ENCODE data around the gene TMED1.
"Not testable (repeated sequence)": the region's sequence is repeated elsewhere in the genome, so short reads cannot be mapped to it uniquely, and the experiment has no call there.

The TMED1 gene

DNA sequence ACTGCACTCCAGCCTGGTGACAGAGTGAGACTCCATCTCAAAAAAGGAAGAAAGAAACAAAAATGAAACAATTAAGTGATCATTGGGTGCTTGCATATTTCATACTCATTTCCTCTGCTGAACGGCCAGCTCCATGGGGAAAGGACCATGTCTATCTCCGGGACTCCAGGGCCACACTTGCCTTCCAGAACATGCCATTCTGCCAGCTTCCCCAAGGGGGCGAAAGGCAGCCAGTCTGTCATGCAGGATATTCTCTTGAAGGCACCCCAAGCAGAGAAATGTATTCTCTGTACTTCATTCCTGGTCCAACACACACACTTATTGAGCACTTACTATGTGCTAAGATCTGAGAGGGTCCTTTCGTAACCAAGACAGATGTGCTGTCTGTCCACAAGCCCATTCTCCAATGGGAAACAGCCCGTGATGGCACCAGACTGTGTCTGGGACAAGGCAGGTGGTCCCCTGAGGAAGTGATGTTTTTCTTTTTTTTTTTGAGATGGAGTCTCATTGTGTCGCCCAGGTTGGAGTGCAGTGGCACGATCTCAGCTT lies 25.2 kb upstream of the TMED1 start:
- no peak for DNase-seq

DNA sequence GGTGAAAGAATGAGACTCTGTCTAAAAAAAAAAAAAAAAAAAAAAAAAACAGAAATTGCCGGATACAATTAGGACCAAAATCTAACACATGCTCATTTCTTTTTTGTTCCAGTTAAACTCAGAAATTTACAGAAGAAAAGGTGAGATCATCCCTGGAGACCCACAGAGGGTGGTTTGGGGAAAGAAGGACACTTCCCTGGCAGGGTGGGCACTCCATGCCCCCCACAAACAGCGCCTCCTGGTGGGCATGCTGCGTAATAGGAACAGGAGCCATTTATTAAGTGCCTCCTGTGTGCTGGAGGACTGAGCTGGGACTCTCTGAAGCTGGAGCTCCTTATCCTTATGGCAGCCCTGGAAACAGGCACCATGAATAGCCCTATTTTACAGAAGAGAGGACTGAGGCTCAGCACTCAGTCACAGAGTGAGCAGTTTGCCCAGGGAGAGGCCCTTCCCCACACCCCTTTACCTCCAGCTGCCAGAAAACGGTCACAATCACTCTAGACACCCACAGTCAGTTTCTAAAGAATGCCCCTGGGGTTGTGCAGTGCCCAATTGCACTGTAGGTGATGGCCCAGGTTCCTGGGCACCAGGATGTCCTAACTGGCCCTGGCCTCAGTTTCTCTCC lies 22.3 kb upstream of the TMED1 start:
- peak; percentile 39 for DNase-seq

DNA sequence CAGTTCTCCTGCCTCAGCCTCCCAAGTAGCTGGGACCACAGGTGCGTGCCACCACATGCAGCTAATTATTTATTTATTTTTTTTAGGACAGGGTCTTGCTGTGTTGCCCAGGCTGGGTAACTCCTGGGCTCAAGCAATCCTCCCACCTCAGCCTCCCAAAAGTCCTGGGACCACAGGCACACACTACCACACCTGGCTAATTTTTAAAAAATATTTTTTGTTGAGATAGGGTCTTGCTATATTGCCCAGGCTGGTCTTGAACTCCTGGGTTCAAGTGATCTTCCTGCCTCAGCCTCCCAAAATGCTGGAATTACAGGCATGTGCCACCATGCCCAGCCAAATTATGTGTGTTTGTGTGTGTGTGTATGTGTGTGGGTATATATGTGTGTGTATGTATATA lies 20.9 kb upstream of the TMED1 start:
- not testable (repeated sequence) for DNase-seq

DNA sequence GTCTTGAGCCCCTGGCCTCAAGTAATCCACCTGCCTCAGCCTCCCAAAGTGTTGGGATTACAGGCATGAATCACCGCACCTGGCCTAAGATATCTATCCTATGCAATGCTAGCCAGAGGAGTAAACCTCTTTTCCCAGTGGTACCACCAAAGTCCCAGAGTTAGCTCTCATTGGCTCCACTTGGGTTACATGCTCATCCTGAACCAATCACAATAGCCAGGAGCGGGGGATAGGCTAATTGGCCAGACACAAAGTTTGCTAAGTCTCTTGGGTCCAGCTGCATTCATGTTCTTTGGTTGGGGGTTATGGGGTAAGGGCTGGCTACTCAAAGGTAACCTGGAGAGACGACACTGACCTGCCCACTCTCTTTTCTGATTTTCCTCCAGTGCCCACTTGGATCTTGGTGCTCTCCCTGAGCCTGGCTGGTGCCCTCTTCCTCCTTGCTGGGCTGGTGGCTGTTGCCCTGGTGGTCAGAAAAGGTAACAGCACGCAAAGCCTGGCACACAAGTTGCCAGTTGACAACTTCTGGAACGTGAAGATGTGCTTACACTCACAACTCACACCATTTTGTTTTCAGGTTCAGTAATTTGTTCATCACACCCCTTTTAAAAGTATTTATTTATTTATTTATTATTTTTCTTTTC lies 20.0 kb upstream of the TMED1 start:
- DNase-seq: no peak

DNA sequence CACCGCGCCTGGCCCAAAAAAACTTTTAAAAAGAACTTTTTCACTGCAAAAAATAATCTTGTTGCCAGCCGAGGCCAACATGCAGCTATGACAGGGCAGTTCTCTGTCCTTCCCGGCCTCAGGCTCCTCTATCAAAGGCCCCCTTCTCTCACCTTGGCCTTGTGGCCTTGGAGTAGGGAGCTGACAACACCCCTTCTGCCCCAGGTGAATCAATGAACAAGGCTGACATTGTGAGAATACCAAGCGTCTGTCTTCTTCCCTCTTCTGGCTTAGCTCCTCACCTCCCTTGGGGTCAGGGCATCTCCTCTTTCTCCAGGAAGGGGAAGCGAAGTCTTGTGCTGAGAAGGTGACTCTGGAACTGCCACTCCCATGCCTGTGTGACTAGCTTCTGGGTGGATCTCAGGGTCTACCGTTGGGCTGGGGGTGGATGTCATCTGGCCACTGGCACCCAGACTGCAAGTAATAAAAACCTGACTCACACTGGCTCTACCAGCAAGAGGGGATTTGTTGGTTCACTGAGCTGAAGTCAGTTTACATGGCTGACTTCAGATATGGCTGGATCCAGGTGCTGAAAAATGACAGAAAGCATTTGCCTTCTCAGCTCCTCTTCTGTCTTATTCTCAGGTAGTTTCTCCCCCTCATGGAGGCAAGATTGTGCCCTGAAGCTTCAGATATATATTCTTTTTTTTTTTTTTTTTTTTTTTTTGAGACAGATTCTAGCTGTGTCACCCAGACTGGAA lies 18.5 kb upstream of the TMED1 start:
- DNase-seq: no peak

DNA sequence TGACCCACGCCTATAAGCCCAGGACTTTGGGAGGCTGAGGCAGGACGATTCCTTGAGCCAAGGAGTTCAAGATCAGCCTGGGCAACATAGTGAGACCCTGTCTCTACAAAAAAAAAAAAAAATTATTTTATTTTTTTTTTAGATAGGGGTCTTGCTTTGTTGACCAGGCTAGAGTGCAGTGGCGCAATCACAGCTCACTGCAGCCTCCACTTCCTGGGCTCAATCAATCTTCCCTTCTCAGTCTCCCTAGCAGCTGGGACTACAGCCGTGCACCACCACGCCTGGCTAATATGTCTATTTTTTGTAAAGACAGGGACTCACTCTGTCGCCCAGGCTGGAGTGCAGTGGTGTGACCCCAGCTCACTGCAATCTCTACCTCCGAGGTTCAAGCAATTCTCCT lies 16.9 kb upstream of the TMED1 start:
- no peak for DNase-seq

DNA sequence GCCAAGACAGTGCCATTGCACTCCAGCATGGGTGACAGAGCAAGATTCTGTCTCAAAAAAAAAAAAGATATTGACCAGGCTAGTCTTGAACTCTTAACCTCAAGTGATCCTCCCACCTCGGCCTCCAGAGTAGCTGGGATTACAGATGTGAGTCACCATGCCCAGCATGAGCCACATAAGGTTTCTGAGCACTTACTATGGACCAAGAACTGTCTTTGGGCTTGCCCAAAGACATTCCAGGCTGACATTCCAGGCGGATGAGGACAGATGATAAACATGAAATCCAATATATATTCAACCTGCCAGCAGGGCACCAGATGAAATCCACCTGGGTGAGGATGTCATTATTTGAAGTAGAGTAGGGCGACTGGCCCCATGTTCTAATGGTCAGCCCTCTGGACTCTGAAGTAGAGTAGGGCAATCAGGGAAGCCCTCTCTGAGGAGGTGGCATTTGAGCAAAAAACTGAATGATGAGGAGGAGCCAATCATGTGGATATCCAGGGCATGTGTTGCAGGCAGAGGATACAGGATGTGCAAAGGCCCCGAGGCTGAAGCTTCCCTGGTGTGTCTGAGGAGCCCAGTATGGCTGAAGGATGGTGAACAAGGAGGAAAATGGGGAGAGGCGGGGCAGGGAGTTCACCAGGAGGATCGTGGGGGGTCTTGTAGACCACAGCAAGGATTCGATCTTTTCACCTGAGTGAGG lies 16.2 kb upstream of the TMED1 start:
- no peak for DNase-seq

DNA sequence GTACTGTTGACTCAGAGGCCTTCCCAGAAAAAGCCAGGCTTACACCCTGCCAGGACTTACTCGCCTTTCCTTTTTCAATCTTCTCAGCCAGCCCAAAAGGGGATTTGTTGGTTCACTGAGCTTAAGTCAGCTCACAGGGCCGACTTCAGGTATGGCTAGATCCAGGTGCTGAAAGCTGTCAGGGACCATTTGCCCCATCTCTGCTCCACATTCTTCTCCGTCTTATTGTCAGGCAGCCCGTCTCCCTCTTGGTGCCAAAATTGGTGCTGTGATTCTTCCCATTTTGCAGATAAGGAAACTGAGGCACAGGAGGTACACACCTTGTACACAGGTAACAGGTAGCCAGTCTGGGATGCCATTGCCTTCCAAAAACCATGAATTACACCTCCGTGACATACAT lies 14.6 kb upstream of the TMED1 start:
- DNase-seq: no peak

DNA sequence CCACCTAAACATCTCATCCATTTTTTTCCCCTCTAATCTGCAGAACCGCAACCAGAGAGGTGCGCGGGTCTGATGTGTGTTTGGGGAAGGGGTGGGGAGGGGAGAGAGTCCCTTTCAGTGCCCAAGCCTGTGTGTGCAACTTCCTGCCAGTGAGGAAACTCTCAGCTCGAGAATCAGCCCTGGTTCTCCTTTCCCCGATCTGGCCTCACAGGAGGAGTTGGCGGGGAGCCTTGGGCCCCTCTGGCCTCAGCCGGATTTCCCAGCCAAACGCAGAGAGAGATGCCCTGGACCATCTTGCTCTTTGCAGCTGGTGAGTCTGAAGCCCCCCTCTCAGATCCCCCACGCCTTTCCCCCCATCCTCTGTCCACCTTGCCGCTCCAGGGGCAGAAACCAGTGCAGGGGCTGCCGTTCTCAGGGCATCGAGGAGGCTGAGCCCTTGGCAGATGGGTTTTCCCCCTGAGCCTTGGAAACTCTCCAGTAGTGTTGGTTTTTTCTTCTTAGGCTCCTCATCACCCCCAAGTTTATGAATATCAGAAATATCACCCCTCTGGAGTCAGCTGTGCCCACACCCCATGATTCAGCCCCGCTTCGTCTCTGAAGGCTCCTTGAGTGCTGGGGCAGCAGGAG lies 12.3 kb upstream of the TMED1 start, which contains the start of gene C19orf38:
Gene C19orf38, plus strand, starts transcription at position 186 of the 627 bp plus-strand sequence. Its CDS starts 94 bp downstream, at position 280.
- no peak for DNase-seq

DNA sequence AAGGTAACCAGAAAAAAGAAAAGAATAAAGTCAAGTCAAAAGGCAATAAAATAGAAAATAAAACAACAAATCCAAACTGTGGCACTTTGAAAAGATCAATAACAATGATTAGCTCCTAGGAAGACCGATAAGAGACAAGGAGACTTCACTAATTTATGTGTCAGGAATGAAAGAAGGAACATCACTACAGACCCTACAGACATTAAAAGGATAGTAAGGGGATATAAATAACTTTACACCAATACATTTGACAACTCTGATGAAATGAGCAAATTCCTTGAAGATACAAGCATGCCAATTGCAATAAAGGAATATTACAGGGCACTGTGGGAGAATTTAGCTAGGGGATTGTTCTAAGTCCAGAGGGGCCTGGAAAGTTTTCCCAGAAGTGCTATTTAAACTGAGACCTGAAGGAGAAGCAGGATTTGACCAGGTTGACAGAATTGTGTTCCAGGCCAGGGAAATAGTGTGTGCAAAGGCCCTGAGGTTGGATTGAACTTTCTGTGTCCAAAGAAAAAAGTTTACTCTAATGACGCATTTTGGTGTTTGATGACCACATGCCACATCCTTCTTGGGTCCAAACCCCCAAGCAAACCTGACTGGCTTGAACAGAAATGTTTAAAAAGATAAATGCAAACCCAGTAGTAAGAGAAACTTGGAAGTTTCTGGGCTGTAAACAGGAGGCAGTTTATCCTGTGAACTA lies 10.6 kb upstream of the TMED1 start:
- DNase-seq: no peak

DNA sequence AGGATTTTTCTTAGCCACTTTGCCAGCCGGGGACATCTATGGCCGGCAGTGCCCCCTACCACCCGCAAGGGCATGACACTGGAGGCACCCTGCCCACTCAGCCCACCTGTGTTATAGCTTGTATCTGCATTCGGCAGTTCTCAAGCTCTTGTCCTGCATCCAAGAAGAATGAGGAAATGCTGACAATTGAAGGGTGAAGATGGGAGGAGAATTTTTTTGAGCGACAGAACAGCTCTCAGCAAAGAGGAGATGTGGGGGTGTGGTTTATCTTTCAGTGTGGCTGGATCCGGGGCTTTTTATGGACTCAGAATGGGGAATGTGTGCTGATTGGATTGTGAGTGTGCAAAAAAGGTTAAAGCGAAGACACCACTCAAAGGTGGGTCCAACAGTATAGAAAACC lies 6.8 kb upstream of the TMED1 start:
- DNase-seq: no peak

DNA sequence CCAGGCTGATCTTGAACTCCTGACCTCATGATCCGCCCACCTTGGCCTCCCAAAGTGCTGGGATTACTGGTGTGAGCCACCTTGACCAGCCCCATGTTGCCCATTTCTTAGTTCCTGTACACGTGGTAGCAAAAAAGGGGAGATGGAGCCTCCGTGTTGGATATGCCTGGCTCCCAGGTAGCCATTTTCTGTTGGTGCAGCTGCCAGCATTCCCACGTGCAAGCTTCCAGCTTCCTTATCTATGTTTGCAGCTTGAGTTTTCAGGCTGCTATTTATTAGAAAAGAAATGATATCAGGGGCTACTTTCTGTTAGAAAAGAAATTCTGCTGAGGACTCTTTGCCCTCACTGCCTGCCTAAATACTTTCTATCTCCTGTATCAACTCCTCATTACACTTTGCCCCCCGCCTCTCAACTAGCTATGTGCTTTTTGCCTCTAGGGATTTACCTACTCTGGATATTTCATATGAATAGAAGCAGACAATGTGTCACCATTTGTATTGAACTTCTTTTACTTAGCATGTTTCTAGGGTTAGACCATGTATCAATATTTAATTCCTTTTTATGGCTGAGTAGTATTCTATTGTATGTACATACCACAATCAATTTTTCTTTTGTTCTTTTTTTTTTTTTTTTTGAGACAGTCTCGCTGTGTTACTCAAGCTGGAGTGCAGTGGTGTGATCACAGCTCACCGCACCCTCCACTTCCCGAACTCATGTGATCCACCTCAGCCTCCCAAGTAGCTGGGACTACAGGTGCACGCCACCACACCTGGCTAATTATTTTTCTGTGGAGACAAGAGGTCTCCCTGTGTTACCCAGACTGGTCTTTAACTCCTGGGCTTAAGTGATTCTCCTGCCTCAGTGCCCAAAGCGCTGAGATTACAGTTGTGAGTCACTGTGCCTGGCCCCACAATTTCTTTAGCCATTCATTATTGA lies 3.4 kb upstream of the TMED1 start:
- no peak for DNase-seq

DNA sequence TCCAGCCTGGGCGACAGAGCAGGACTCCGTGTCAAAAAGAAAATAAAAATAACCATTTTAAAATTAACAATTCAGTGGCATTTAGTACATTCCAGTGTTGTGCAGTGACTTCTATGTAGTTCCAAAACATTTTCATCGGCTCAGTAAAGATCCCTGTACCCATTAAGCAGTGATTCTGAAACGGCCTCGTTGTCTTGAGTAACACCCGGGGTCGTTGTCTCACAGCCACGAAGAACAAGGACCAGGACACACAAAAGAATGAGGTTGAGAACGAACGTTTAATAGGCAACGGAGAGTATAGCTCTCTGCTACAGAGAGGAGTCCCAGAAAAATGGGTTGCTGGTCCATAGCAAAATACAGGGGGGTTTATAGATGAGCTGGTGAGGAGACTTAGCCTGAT lies 2.4 kb upstream of the TMED1 start:
- no peak for DNase-seq

DNA sequence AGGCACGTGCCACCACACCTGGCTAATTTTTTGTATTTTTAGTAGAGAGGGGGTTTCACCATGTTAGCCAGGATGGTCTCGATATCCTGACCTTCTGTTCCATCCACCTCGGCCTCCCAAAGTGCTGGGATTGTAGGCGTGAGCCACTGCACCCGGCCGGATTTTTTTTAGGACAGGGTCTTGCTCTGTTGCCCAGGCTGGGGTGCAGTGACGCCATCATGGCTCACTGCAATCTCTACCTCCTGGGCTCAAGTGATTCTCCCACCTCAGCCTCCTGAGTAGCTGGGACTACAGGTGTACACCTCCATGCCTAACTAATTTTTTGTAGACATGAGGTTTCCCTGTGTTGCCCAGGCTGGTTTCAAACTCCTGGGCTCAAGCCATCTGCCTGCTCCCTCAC lies 1.6 kb upstream of the TMED1 start:
- DNase-seq: not testable (repeated sequence)

DNA sequence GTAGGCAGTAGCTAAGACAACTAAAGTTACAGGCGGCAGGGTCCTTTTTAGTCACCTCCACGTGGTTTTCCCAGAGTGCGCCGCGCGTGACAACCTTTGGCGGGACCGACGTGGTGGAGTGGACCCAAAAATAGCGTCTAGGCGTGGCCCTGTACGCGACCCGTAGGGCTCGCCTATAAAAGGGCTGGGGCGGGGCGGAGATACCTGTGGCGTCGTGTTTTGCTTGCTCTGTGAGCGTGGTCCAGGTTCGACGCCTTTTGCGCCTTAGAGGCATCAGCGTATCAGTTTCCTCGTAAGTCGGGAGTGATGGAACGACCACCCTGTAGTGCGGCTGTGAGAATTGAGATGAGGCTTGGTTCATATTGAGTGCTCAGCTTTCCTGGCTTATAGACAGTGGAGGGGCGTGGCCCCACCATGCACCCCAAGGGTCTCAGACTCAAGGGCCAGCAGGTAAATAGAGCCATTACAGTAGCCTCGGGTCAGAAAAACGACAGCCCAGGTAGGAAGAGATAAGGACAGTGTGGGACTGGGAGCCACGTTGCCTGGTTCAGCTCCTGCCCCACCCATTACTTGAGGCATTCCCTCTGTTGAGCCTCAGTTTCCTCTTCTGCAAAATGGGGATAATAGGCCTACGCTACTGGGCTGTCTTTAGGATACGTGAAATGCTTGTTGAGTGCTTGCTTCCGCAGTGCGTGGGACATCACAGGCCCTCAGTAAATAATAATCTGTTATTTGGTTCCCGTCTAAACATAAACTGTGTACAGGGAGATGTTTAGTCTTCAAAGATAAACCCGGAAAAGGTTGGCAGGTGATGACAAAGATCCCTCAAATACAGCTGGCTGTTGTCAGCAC lies 693 bp upstream of the TMED1 start:
- DNase-seq: peak; percentile 81

DNA sequence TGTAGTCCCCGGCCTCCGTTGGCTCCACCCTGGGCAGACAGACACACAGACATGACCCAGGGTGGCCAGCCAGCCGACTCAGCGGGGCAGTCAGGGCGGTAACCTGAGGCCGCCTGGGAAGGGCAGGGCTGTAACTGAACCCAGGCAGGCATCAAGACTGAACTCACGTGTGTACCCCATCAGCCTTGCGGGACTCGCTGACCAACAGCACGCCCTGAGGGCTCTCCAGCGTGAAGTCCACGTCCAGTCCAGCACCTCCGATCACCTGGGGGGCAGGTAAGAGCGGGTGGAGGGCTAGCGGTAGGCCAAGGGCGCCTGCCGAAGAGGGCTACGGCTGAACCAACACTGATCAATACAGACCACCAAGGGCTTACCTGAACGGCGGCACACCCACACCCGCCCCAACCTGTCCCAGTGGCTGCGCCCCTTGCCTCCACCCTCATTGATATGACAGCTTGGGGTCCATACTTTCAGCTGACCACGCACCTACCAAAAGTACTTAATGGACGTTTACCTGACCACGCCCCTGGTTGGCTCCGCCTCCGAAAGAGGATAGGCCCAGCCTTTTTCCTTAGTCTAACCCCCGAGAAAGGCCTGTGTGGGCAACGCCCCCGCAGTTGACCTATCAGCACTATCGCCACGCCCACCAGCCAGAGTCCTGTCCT lies 791 bp downstream of the TMED1 start:
- no peak for DNase-seq

DNA sequence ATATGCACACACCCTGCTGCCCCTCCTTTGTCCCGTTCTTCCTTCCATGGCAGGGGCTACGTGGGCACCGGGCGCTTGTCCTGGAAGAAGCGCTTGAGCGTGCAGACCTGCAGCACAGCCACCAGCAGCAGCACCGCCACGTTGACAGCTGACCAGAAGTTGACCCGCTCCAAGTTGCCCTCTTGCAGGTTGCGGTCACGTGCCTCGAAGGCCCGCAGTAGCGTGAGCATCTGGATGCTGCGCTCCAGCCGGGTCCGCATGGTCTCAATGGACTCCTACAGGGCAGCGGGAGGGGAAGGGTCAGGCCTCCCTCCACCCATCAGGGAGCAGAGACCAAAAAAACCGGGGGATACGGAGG lies 3.1 kb downstream of the TMED1 start:
- no peak for DNase-seq

DNA sequence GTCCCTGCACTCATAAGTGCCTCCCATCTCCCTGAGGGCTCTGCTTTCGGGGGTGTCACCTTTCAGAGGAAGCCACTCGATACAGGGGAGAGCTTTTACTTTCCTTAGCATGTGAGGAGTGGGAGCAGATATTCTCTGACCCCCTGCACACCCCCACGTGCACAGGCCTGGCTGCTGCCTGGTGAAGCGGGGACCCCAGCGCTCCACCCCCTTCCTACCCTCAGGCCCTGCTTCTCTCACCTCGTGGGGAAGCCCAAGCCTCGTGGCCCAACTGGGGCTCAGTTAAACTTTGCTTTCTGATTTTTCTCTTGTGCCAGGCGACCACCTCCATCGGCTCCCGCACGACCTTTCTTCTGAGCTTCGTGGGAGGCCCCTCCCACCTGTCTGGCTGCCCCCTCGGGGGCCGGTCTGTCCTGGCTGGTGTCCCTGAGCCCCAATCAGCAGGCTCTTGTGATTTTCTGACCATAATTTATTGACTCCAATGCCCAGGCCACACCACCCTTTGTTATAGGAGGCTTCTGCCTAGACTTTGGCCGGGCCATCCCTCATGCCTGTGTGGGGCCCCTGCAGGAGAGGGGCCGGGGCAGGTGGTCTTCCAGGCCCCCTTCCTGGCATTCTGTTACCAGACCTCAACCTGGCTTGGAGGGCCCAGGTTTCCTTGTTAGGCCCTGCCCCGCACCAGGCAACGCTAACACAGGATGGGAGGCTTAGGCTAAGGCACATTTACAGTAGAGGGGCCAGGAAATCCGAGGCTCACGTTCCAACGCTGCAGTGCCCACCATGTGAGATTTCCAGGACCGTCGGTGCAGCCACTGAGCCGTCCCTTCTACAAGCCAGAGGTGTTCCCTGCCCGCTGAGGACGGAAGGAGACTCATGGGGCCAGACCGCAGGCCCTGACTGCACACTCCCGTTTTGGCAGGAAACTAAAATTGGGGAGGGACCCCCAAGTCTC lies 3.7 kb downstream of the TMED1 start:
- DNase-seq: no peak
